Measurements from ENCODE around the gene AFDN.

DNA sequence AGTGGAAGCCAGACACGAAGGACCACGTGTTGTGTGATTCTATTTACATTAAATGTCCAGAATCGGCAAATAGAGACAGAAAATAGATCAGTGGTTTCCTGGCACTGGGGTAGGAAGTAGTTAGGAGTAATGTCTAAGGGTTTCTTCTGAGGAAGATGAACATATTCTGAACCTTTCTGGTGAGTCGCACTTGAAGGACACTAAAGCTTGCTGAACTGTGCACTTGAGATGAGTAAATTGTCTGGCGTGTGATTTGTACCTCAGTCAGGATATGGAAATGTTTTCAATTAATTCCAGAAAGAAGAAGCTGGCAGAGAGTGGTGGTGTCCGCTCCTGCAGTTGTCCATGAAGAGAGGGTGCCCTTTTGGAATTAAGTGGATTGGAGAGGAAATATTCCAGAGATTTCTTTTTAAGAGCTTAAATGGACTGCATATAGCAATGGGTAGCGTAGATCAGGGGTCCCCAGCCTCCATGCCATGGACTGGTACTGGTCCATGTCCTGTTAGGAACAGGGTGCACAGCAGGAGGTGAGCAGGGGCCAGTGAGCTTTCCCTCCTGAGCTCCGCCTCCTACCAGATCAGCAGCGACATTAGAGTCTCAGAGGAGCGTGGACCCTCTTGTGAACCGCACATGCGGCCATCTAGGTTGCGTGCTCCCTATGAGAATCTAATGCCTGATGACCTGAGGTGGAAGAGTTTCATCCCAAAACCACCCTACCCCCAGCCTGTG is 158.3 kb downstream of the AFDN start:
- no peak for TF ChIP-seq POLR2A (IDR thresholded peaks at IDR 0.05)
- TF ChIP-seq, protein P1, sequence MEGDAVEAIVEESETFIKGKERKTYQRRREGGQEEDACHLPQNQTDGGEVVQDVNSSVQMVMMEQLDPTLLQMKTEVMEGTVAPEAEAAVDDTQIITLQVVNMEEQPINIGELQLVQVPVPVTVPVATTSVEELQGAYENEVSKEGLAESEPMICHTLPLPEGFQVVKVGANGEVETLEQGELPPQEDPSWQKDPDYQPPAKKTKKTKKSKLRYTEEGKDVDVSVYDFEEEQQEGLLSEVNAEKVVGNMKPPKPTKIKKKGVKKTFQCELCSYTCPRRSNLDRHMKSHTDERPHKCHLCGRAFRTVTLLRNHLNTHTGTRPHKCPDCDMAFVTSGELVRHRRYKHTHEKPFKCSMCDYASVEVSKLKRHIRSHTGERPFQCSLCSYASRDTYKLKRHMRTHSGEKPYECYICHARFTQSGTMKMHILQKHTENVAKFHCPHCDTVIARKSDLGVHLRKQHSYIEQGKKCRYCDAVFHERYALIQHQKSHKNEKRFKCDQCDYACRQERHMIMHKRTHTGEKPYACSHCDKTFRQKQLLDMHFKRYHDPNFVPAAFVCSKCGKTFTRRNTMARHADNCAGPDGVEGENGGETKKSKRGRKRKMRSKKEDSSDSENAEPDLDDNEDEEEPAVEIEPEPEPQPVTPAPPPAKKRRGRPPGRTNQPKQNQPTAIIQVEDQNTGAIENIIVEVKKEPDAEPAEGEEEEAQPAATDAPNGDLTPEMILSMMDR (IDR thresholded peaks at IDR 0.05) = no peak

Data from suprapubic skin (tissue), 3 donors.